ENCODE results near the gene MCRIP1. TPM values are rescaled to one million over a fixed set of nuclear protein-coding genes. Genes with fewer than 3 reads are reported as not detected.

Gene MCRIP1
- total and polyA plus RNA-seq, 10 of the 15 experiments (the other 5 are each of a cell fraction or from before 2014, with no cell fraction given), result 0.31 to 54.4 (median 30.8) TPM

DNA sequence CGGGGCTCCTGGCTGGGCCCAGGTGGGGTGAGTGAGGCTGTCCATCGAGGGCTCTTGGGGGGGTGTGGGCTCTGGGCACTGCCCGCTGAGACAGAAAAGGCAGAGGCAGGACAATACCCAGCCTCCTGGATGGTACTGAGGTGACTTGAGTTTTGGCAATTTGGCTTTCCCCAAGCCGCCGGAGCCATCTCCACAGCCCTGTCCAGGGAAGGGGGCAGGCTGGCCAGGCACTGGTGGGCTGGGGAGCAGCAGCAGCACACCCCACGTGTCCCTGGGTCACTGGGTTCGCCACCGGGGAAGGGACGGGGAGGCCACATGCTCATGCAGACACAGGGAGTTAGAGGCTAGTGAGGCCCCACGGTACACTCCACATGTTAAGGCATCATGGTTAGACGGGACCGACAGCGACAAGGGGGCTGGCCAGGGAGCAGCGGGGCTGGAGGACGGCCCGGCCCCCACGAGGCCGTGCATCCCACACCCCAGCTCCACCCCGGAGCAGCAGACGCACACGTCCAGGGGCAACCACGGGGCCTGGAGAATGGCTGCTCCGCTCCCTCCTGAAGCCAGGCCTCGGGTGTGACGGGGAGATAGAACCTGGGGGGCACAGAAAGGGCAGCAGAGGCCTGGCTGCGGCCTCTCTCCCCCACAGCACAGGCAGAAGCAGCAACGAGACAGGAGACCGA, 35.0 kb upstream of the MCRIP1 start (continued):
- TF ChIP-seq, protein P1, sequence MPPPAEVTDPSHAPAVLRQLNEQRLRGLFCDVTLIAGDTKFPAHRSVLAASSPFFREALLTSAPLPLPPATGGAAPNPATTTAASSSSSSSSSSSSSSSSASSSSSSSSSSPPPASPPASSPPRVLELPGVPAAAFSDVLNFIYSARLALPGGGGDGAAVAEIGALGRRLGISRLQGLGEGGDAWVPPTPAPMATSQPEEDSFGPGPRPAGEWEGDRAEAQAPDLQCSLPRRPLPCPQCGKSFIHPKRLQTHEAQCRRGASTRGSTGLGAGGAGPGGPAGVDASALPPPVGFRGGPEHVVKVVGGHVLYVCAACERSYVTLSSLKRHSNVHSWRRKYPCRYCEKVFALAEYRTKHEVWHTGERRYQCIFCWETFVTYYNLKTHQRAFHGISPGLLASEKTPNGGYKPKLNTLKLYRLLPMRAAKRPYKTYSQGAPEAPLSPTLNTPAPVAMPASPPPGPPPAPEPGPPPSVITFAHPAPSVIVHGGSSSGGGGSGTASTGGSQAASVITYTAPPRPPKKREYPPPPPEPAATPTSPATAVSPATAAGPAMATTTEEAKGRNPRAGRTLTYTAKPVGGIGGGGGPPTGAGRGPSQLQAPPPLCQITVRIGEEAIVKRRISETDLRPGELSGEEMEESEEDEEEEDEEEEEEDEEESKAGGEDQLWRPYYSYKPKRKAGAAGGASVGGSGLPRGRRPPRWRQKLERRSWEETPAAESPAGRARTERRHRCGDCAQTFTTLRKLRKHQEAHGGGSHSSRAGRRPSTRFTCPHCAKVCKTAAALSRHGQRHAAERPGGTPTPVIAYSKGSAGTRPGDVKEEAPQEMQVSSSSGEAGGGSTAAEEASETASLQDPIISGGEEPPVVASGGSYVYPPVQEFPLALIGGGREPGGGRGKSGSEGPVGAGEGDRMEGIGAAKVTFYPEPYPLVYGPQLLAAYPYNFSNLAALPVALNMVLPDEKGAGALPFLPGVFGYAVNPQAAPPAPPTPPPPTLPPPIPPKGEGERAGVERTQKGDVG (CRISPR knock-in tag; IDR thresholded peaks at IDR 0.05), result no peak
- TF ChIP-seq, protein P2, sequence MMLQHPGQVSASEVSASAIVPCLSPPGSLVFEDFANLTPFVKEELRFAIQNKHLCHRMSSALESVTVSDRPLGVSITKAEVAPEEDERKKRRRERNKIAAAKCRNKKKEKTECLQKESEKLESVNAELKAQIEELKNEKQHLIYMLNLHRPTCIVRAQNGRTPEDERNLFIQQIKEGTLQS (IDR thresholded peaks at IDR 0.05; ENCODE audit: borderline replicate concordance, extremely low read depth, low read depth, low read length), result no peak
- TF ChIP-seq ATF7 (IDR thresholded peaks at IDR 0.05; ENCODE audit: low read depth) (no peak), STAT3 (IDR thresholded peaks at IDR 0.05; ENCODE audit: low read depth, low read length) (no peak), POLR2A (IDR thresholded peaks at IDR 0.05; ENCODE audit: low read depth, low read length) (peak; percentile 90), POLR2AphosphoS2 (IDR thresholded peaks at IDR 0.05; ENCODE audit: low read depth, low read length) (peak; percentile 74), POLR2AphosphoS5 (IDR thresholded peaks at IDR 0.05; ENCODE audit: low read length) (peak; percentile 17), FOXK2 (IDR thresholded peaks at IDR 0.05) (no peak), NFYA (IDR thresholded peaks at IDR 0.05; ENCODE audit: borderline replicate concordance, low read depth, low read length) (no peak), SUPT20H (IDR thresholded peaks at IDR 0.05; ENCODE audit: borderline replicate concordance, control insufficient read depth, low read depth, low read length) (no peak)
- TF ChIP-seq, protein P3, sequence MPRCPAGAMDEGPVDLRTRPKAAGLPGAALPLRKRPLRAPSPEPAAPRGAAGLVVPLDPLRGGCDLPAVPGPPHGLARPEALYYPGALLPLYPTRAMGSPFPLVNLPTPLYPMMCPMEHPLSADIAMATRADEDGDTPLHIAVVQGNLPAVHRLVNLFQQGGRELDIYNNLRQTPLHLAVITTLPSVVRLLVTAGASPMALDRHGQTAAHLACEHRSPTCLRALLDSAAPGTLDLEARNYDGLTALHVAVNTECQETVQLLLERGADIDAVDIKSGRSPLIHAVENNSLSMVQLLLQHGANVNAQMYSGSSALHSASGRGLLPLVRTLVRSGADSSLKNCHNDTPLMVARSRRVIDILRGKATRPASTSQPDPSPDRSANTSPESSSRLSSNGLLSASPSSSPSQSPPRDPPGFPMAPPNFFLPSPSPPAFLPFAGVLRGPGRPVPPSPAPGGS (IDR thresholded peaks at IDR 0.05; ENCODE audit: borderline replicate concordance, insufficient read depth, low read depth, low read length, poor library complexity, severe bottlenecking), result no peak
